Neural cell (in vitro differentiated cells): ENCODE data around the gene FGD4.
"Not testable (repeated sequence)": the region's sequence is repeated elsewhere in the genome, so short reads cannot be mapped to it uniquely, and the experiment has no call there.

Experiments
- CTCF ChIP-seq: fragments of 450-650 bp; IDR thresholded peaks from 2 replicates; pipeline ENCODE4 v1.5.1; 2014; ENCODE audit warnings: antibody characterized with exemption, mild to moderate bottlenecking, moderate library complexity; ENCODE audit not compliant: poor library complexity, severe bottlenecking
- EP300 ChIP-seq: fragments of 450-650 bp; conservative IDR thresholded peaks from 2 replicates; pipeline ENCODE4 v1.6.1; 2014; ENCODE audit warnings: antibody characterized with exemption, mild to moderate bottlenecking, moderate library complexity; ENCODE audit not compliant: poor library complexity, severe bottlenecking
- POLR2AphosphoS5 ChIP-seq: IDR thresholded peaks from 2 replicates; pipeline ENCODE4 v1.6.1; 2012

- TF ChIP-seq CTCF, EP300, POLR2AphosphoS5: not testable (repeated sequence)
Measured at GRCh38 chr12:32533506-32533905, 134.1 kb downstream of the FGD4 start.
